Smooth muscle cell (in vitro differentiated cells): ENCODE measurements around the gene LTBP4. TPM values are rescaled to one million over a fixed set of nuclear protein-coding genes. Genes with fewer than 3 reads are reported as not detected.

ENCODE experiments used
- DNase-seq: peaks from one replicate; lab custom pipeline; 2025; ENCODE audit not compliant: unreplicated experiment; lab: John Stamatoyannopoulos, UW
- H2AFZ ChIP-seq: fragments of 200-600 bp; sonication (generic); 2 replicates; pipeline ENCODE4 v1.6.0; 2016; ENCODE audit warnings: antibody characterized with exemption, low read depth, mild to moderate bottlenecking
- H3F3A ChIP-seq: fragments of 200-600 bp; sonication (generic); 2 replicates; pipeline ENCODE4 v1.6.0; 2017; ENCODE audit warnings: antibody characterized with exemption, low read depth
- H3K27ac ChIP-seq: fragments of 200-600 bp; sonication (generic); 2 replicates; pipeline ENCODE4 v1.5.1; 2016; ENCODE audit warnings: low read depth, mild to moderate bottlenecking
- H3K27me3 ChIP-seq: fragments of 200-600 bp; sonication (generic); 2 replicates; pipeline ENCODE4 v1.6.1; 2016; ENCODE audit warnings: low read depth, mild to moderate bottlenecking
- H3K36me3 ChIP-seq: fragments of 200-600 bp; sonication (generic); 2 replicates; pipeline ENCODE4 v1.5.1; 2016; ENCODE audit warnings: low read depth
- H3K4me1 ChIP-seq: fragments of 200-600 bp; sonication (generic); 2 replicates; pipeline ENCODE4 v1.5.1; 2016; ENCODE audit warnings: low read depth
- H3K4me2 ChIP-seq: fragments of 200-600 bp; sonication (generic); 2 replicates; pipeline ENCODE4 v1.6.0; 2016; ENCODE audit warnings: mild to moderate bottlenecking
- H3K4me3 ChIP-seq: fragments of 200-600 bp; sonication (generic); 2 replicates; pipeline ENCODE4 v1.5.1; 2016; ENCODE audit warnings: mild to moderate bottlenecking
- H3K79me2 ChIP-seq: fragments of 200-600 bp; sonication (generic); 2 replicates; pipeline ENCODE4 v1.6.0; 2016; ENCODE audit warnings: low read depth, mild to moderate bottlenecking
- H3K9ac ChIP-seq: fragments of 200-600 bp; sonication (generic); 2 replicates; pipeline ENCODE4 v1.6.0; 2016; ENCODE audit warnings: low read depth
- H3K9me3 ChIP-seq: fragments of 200-600 bp; sonication (generic); replicated peaks from 2 replicates; pipeline ENCODE4 v1.5.1; 2016; ENCODE audit warnings: low read depth
- H4K20me1 ChIP-seq: fragments of 200-600 bp; sonication (generic); 2 replicates; pipeline ENCODE4 v1.6.0; 2016; ENCODE audit warnings: low read depth
- CTCF ChIP-seq: fragments of 200-600 bp; sonication (generic); IDR thresholded peaks from 2 replicates; pipeline ENCODE4 v1.5.1; 2017; ENCODE audit warnings: borderline replicate concordance, mild to moderate bottlenecking, antibody characterized with exemption; ENCODE audit not compliant: insufficient read depth, poor library complexity, severe bottlenecking
- WGBS: methylation state at CpG from one replicate; pipeline ENCODE4 v1.1.7; 2016; ENCODE audit warnings: low lambda C conversion rate; 5-methylcytosine and 5-hydroxymethylcytosine counted together
- polyA plus RNA-seq: library from polyadenylated mRNA; unstranded; fragments of >200 nt; fragmentation: Nextera tagmentation; extraction: Ambion mirVana; gene quantifications from 2 replicates; pipeline ENCODE4 v1.2.1, GENCODE V29; 2016
- total RNA-seq: library from RNA; depleted of rRNA; stranded (reverse); fragments of >200 nt; gene quantifications from 2 replicates; pipeline ENCODE4 v1.2.3, GENCODE V29; 2014

The LTBP4 gene
- total and polyA plus RNA-seq, 2 experiments from 2014 or later: 38.5 to 188 TPM

- peak overlapping the region; percentile 9 for H3K27ac ChIP-seq
- H4K20me1 ChIP-seq: no peaks in the 10 kb centered on the region
- WGBS: 1% methylated on average over 61 of the region's 71 CpGs
- no peaks in the 10 kb centered on the region for H3K27me3 ChIP-seq
- H3F3A ChIP-seq: peaks cover 25% of the 10 kb centered on the region
- H3K36me3 ChIP-seq: no peaks in the 10 kb centered on the region
- H3K79me2 ChIP-seq: no peaks in the 10 kb centered on the region
- peak; percentile 29 for DNase-seq
- H2AFZ ChIP-seq: peak overlapping the region; percentile 65
- no peak for TF ChIP-seq CTCF
- H3K4me3 ChIP-seq: peak overlapping the region; percentile 52
- peak overlapping the region; percentile 87 for H3K4me2 ChIP-seq
- no peaks in the 10 kb centered on the region for H3K9me3 ChIP-seq
- peaks cover 44% of the 10 kb centered on the region for H3K4me1 ChIP-seq
- no peak overlapping the region for H3K9ac ChIP-seq
Observed at GRCh38 chr19:40605216-40605971, 4.2 kb downstream of the LTBP4 start.

- H3K36me3 ChIP-seq: no peaks in the 10 kb centered on the region
- DNase-seq: no peak
- H3K4me2 ChIP-seq: no peak overlapping the region
- H3K27me3 ChIP-seq: no peaks in the 10 kb centered on the region
- H3K4me3 ChIP-seq: no peak overlapping the region
- WGBS: 81% methylated on average over 31 of the region's 31 CpGs
- H2AFZ ChIP-seq: no peak overlapping the region
- no peak for TF ChIP-seq CTCF
- no peak overlapping the region for H3K27ac ChIP-seq
- no peaks in the 10 kb centered on the region for H3K9me3 ChIP-seq
- H3K9ac ChIP-seq: no peak overlapping the region
- peaks cover 32% of the 10 kb centered on the region for H3K4me1 ChIP-seq
- H4K20me1 ChIP-seq: no peaks in the 10 kb centered on the region
- H3F3A ChIP-seq: peaks cover 25% of the 10 kb centered on the region
- no peaks in the 10 kb centered on the region for H3K79me2 ChIP-seq
Observed at GRCh38 chr19:40607311-40608239, 6.4 kb downstream of the LTBP4 start.

- H3K36me3 ChIP-seq: no peaks in the 10 kb centered on the region
- peaks cover 26% of the 10 kb centered on the region for H3K4me1 ChIP-seq
- no peak overlapping the region for H3K4me3 ChIP-seq
- no peaks in the 10 kb centered on the region for H4K20me1 ChIP-seq
- no peak for TF ChIP-seq CTCF
- H2AFZ ChIP-seq: no peak overlapping the region
- no peak overlapping the region for H3K9ac ChIP-seq
- H3K27ac ChIP-seq: no peak overlapping the region
- no peak overlapping the region for H3K4me2 ChIP-seq
- H3K9me3 ChIP-seq: no peaks in the 10 kb centered on the region
- no peaks in the 10 kb centered on the region for H3K79me2 ChIP-seq
- no peak for DNase-seq
- peaks cover 20% of the 10 kb centered on the region for H3F3A ChIP-seq
- no peaks in the 10 kb centered on the region for H3K27me3 ChIP-seq
- WGBS: 94% methylated on average over 14 of the region's 14 CpGs
Observed at GRCh38 chr19:40608240-40608621, 7.1 kb downstream of the LTBP4 start.
